GM18508 (cell line): Measurements from ENCODE around the gene PRG3.
"Not testable (repeated sequence)": the region's sequence is repeated elsewhere in the genome, so short reads cannot be mapped to it uniquely, and the experiment has no call there.

Experiments used
- ATAC-seq: cut with Tn5 transposase; IDR thresholded peaks from one replicate; pipeline ENCODE4 v1.9.1; 2021; ENCODE audit warnings: moderate number of reproducible peaks; ENCODE audit not compliant: insufficient read depth, unreplicated experiment

PRG3 gene

GRCh38 chr11:57363131-57364080, 17.5 kb downstream of the PRG3 start:
- no peak for ATAC-seq

DNA sequence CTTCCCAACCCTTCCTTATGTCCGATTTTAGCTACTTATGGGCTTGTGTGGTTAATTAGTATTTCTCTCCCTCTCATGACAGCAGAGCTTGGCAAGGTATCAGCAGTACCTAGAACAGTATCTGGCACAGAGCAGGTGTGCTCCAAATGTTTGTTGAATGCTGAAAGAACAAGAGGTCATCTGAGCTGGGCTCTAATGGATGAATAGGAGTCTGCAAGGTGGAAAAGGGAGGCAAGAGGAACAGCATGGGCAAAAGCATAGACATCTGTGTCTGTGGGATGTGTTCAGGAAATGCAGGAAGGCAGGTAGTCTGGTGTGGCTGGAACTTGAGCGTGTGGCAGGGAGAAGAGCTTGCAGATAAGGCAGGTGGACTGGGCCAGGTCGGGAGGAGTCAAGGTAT, 19.0 kb downstream of the PRG3 start:
- no peak for ATAC-seq

DNA sequence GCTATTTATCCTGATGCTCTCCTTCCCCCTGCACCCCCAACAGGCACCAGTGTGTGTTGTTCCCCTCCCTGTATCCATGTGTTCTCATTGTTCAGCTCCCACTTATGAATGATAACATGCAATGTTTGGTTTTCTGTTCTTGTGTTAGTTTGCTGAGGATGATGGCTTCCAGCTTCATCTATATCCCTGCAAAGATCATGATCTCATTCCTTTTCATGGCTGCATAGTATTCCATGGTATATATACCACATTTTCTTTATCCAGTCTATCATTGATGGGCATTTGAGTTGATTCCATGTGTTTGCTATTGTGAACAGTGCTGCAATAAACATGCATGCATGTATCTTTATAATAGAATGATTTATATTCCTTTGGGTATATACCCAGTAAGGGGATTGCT, 19.5 kb downstream of the PRG3 start:
- ATAC-seq = not testable (repeated sequence)

GRCh38 chr11:57360991-57361390, 20.0 kb downstream of the PRG3 start:
- ATAC-seq = no peak

GRCh38 chr11:57359896-57360690, 20.9 kb downstream of the PRG3 start:
- ATAC-seq = no peak

DNA sequence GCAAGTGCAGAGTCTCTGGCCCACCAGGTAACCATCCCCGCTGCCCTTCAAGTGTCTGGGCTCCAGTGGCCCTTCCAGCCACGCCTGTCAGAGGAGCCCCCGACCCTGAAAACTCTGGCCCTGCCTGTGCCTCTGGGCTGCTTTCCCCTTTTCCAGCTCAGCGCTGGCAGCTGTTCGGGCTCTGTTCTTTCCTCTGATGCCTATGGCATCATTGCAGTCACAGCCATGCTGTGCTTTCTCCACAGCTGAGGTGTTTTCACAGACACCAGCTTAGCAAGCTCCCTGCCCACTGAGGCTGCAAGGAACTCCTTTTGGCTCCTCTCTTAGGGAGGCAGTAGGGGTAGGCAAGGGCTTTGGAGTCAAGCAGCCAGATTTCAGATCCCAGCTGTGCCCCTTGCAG, 21.6 kb downstream of the PRG3 start:
- no peak for ATAC-seq

- no peak for ATAC-seq
Observed at GRCh38 chr11:57358991-57359390, 22.0 kb downstream of the PRG3 start.

DNA sequence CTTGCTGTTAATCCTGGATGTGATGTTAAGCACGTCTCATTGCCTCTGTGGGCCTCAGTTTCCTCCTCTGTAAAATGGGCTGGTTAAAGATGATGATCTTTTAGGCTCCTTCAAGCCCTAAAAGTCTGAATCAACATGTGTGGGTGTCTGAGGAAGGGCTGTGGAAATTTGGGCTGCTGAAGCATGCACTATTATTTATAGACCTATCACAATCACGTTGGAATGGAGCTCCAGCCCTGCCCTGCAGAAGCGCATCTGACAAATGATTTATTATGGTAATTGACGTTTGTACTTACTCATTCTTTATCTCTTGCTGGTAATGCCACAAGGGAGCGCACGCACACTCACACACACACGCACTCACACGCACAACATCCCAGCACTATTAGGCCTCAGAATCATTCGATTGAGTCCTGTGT, 22.4 kb downstream of the PRG3 start:
- no peak for ATAC-seq

- no peak for ATAC-seq
Observed at GRCh38 chr11:57357856-57358255, 23.1 kb downstream of the PRG3 start.

- no peak for ATAC-seq
Observed at GRCh38 chr11:57357310-57357709, 23.6 kb downstream of the PRG3 start.

- no peak for ATAC-seq
Observed at GRCh38 chr11:57356268-57356667, 24.7 kb downstream of the PRG3 start.

- no peak for ATAC-seq
Observed at GRCh38 chr11:57354699-57355098, 26.3 kb downstream of the PRG3 start.

GRCh38 chr11:57353852-57354251, 27.1 kb downstream of the PRG3 start:
- ATAC-seq = no peak

DNA sequence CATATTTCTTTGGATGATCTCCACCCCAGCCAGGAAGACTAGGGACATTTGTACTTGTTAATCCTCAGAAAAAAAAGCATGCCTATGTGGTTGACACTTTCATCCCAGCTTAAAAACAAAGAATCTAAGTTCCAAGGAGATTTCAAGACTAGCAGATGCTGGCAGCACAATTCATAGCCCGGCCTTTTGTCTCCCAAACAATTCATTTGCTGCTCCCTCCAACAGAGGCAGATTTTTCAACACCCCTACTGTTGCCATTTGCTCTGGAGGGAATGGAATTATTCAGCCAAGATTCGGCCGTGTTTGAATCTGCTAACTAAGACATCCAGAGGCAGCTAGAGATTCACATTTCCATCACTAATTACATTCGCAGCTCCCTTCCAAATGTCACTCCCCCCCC, 27.5 kb downstream of the PRG3 start:
- no peak for ATAC-seq

- ATAC-seq = no peak
Observed at GRCh38 chr11:57353036-57353435, 27.9 kb downstream of the PRG3 start.

DNA sequence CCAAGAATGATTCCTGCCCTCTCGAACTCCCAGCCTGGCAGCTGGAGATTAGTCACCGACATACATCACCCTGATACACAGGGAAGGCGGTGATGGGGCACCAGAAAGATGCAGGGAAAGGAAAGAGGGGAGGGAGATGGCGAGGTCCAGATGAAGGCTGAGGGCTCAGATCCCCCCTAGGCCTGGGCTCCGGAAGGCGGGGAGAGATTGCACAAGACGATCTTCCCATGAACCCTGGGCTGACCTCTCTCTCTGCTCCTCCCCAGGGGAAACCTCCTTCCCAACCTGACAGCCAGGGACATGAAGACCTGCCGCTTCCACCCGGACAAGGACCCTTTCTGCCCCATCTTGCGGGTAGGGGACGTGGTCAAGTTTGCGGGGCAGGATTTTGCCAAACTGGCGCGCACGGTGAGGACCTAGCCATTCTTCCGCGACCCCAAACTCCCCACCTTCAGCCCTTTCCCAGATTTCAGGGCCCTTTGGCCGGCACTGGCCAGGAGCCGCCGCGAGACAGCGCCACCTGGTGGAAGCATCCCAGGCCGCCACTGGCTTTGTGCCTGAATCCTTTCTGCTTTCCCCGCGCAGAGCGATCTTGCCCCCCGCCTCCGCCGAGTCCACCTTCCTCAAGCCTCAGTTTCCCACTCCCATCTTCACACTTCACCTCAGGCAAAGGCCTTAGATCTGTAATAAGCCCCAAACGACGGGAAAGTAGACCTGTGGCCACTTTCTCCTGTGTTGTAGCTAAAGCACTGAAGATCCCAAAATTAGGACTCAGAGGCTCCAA, 31.3 kb downstream of the PRG3 start:
- no peak for ATAC-seq

DNA sequence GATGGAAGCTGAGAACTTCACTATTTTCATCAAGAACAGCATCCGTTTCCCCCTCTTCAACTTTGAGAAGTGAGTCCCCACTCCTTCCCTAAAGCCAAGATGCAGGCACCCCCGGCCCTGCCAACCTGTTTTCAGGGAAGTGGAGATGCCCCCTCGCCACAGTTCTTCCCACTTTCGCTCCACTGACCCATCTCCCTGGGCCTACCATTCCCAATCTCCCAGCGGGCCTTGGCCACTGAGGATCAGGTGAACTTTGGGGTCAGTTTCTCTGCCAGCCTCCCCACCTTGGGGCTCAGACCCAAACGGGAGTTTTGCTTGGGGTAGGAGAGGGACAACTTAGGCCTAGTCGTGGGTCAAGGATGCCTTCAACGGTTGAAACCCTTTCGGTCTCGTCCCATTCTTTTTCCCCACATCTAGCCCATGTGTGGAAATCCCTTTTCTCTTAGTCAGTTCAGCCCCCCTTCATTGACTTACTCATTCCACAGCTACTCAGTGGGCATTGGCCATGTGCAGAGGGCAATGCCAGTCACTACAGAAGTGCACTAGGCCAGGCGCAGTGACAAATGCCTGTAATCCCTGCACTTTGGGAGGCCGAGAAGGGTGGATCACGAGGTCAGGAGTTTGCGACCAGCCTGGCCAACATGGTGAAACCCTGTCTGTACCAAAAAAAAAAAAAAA, 32.2 kb downstream of the PRG3 start:
- no peak for ATAC-seq

GRCh38 chr11:57348052-57348451, 32.9 kb downstream of the PRG3 start:
- no peak for ATAC-seq

GRCh38 chr11:57347336-57347735, 33.6 kb downstream of the PRG3 start:
- no peak for ATAC-seq
